ENCODE data around the gene PIK3R1. TPM values are rescaled to one million over a fixed set of nuclear protein-coding genes. Genes with fewer than 3 reads are reported as not detected.

The PIK3R1 gene
- total RNA-seq, 1 experiment from 2014 or later: 11.3 TPM

DNA sequence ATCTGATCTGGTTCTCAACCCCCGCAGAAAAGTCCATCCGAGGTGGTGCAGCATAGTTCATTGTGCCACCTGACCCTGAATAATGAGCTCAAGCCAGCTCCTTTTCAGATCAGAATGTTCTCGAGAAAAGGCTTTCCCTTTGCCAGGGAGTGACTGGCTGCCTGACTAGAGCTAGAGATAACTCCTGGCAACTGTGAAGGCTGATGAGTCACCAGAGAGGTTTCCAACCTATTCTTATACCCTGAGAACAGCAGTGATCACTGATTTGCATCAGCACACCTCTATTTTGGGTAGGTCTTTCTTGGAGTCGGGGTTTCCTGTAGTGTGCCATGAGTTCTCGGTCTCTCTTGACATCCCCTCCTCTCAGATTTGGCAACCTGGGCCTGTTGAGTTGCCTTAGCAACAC is 127.9 kb downstream of the PIK3R1 start:
- no peak overlapping the region for H2BK12ac ChIP-seq (ENCODE audit: insufficient read length, low read depth, low read length)
- Mint-ChIP-seq H3K9me3 (peaks cover 4 to 7% of the 10 kb centered on the region in 2 experiments; a peak in 3 of 5 replicates), H3K4me1 (peaks cover 5 to 6% of the 10 kb centered on the region in 2 experiments; a peak in 2 of 4 replicates), H3K27ac (no peak overlapping the region), H3K27me3 (ENCODE audit: low read depth) (no peaks in the 10 kb centered on the region), H3K4me3 (no peak overlapping the region), H3K36me3 (ENCODE audit: insufficient read depth in 1 of 3, low read depth in 3 of 3) (peaks cover 0 to 9% (median 4%) of the 10 kb centered on the region in 3 experiments; a peak in 4 of 7 replicates)
- H2BK15ac ChIP-seq (ENCODE audit: low read depth, low read length): no peak overlapping the region
- no peak overlapping the region for H2BK5ac ChIP-seq (ENCODE audit: insufficient read length, low read length)
- H3K9me3 ChIP-seq (ENCODE audit: control insufficient read depth, low read depth, low read length): no peaks in the 10 kb centered on the region
- no CpG with 5 or more reads among the region's 5 CpGs for WGBS (ENCODE audit: extremely low coverage, insufficient read length, low lambda C conversion rate)
- no peaks in the 10 kb centered on the region for H3K79me2 ChIP-seq (ENCODE audit: insufficient read depth, low read length)
- H3K56ac ChIP-seq (ENCODE audit: insufficient read length, low read depth, low read length): no peak overlapping the region
- no peaks in the 10 kb centered on the region; the same call in 1 of the 2 replicates for H3K4me1 ChIP-seq (ENCODE audit: insufficient read depth, low read length)
- H3K23me2 ChIP-seq (ENCODE audit: insufficient read length, low read depth, low read length, poor library complexity, severe bottlenecking): no peaks in the 10 kb centered on the region
- H3K18ac ChIP-seq (ENCODE audit: insufficient read length, low read depth, low read length): no peak overlapping the region
- H3K4ac ChIP-seq (ENCODE audit: low read depth, low read length): no peak overlapping the region
- H3K27me3 ChIP-seq (ENCODE audit: insufficient read depth, low read length): no peaks in the 10 kb centered on the region
- H3K79me1 ChIP-seq (ENCODE audit: insufficient read depth, low read depth, low read length, poor library complexity, severe bottlenecking): no peaks in the 10 kb centered on the region
- no peak overlapping the region for H2BK120ac ChIP-seq (ENCODE audit: low read depth, low read length, poor library complexity, severe bottlenecking)
- H2AFZ ChIP-seq (ENCODE audit: low read length): no peak overlapping the region
- H4K91ac ChIP-seq (ENCODE audit: insufficient read length, low read depth, low read length): no peak overlapping the region
- H4K8ac ChIP-seq (replicated peaks; ENCODE audit: insufficient read length, low read depth, low read length): no peak overlapping the region
- no peak overlapping the region for H4K5ac ChIP-seq (ENCODE audit: insufficient read length, low read depth, low read length)
- H2AK5ac ChIP-seq (ENCODE audit: insufficient read length, low read length): no peak overlapping the region
- no peak overlapping the region for H3K14ac ChIP-seq (ENCODE audit: insufficient read depth, low read length)
- no peak overlapping the region for H3T11ph ChIP-seq (ENCODE audit: low read length)
- TF ChIP-seq, protein P1, sequence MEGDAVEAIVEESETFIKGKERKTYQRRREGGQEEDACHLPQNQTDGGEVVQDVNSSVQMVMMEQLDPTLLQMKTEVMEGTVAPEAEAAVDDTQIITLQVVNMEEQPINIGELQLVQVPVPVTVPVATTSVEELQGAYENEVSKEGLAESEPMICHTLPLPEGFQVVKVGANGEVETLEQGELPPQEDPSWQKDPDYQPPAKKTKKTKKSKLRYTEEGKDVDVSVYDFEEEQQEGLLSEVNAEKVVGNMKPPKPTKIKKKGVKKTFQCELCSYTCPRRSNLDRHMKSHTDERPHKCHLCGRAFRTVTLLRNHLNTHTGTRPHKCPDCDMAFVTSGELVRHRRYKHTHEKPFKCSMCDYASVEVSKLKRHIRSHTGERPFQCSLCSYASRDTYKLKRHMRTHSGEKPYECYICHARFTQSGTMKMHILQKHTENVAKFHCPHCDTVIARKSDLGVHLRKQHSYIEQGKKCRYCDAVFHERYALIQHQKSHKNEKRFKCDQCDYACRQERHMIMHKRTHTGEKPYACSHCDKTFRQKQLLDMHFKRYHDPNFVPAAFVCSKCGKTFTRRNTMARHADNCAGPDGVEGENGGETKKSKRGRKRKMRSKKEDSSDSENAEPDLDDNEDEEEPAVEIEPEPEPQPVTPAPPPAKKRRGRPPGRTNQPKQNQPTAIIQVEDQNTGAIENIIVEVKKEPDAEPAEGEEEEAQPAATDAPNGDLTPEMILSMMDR (conservative IDR thresholded peaks at IDR 0.05): no peak
- no peak for DNase-seq
- no peak overlapping the region for H3K9ac ChIP-seq (ENCODE audit: extremely low read depth, insufficient read length, low read length)
- no peaks in the 10 kb centered on the region for H4K20me1 ChIP-seq (ENCODE audit: control insufficient read depth, insufficient read depth, insufficient read length)
- H2BK20ac ChIP-seq (ENCODE audit: low read depth, low read length, poor library complexity, severe bottlenecking): no peak overlapping the region
- no peak overlapping the region for H3K4me2 ChIP-seq (ENCODE audit: insufficient read depth, insufficient read length, low read length)
- no peak overlapping the region for H3K23ac ChIP-seq (ENCODE audit: insufficient read length, low read depth, low read length)
- H3K27ac ChIP-seq (ENCODE audit: insufficient read length, low read depth, low read length): no peak overlapping the region

All from H9 (cell line).